Right lobe of liver (tissue), 6 donors: Measurements from ENCODE around the gene STON2. TPM values are rescaled to one million over a fixed set of nuclear protein-coding genes. Genes with fewer than 3 reads are reported as not detected.

ENCODE experiments used
- ATAC-seq, 4 donors: fragments of 200-7000 bp; cut with Tn5 transposase; one replicate each; pipeline ENCODE4 v1.9.1; 2020; ENCODE audit warnings: mild to moderate bottlenecking in 4 of 4, moderate library complexity in 4 of 4
- DNase-seq, 3 donors: peaks; one replicate each; pipeline ENCODE4 v3.0.0-alpha.2; 2020
- H3K27ac ChIP-seq, 3 donors: fragments of 200-600 bp; one replicate each; pipeline ENCODE4 v1.8.0; 2022
- H3K27me3 ChIP-seq, 2 donors: fragments of 200-600 bp; one replicate each; pipeline ENCODE4 v1.8.0; 2022
- H3K36me3 ChIP-seq, 4 donors: fragments of 200-600 bp; sonication (generic) in 1 of 4; one replicate each; pipeline versions ENCODE4 v1.5.1 to v1.8.0; 2017 to 2022; ENCODE audit warnings: control low read depth in 1 of 4
- H3K4me1 ChIP-seq, 4 donors: fragments of 200-600 bp; sonication (generic) in 1 of 4; one replicate each; pipeline versions ENCODE4 v1.5.1 to v1.8.0; 2017 to 2022; ENCODE audit warnings: control low read depth in 1 of 4
- H3K4me3 ChIP-seq, 3 donors: fragments of 200-600 bp; one replicate each; pipeline ENCODE4 v1.8.0; 2022
- H3K9me3 ChIP-seq, 4 donors: fragments of 200-600 bp; sonication (generic) in 1 of 4; one replicate each; pipeline versions ENCODE4 v1.5.1 to v1.8.0; 2017 to 2022; ENCODE audit warnings: control low read depth in 1 of 4
- CTCF ChIP-seq, 4 donors: fragments of 200-600 bp in 3 of 4; fragments of 450-650 bp in 1 of 4; IDR thresholded peaks; one replicate each; pipeline versions ENCODE4 v1.5.1 to v1.8.0; 2016 to 2022; ENCODE audit warnings: antibody characterized with exemption in 4 of 4, mild to moderate bottlenecking in 2 of 4
- POLR2A ChIP-seq: fragments of 450-650 bp; IDR thresholded peaks from one replicate; pipeline ENCODE4 v1.6.1; 2017; ENCODE audit warnings: antibody characterized with exemption, mild to moderate bottlenecking
- WGBS: methylation state at CpG from one replicate; pipeline ENCODE4 v1.1.6; 2018; ENCODE audit warnings: low coverage, low lambda C conversion rate; ENCODE audit not compliant: insufficient coverage; ENCODE audit errors: missing lambda C conversion rate; 5-methylcytosine and 5-hydroxymethylcytosine counted together
- intact Hi-C, 2 donors: fragments of 100-400 bp; cut with DNase I; formaldehyde crosslinking; loops; one replicate each; pipeline versions ENCODE4 v1.11.2 to v1.14.1; 2022
- total RNA-seq, 6 experiments: library from RNA; depleted of rRNA in 2 of 6; stranded (reverse); fragments of >200 nt in 2 of 6; fragmentation: NEBNext Ultra II Directional in 3 of 6; extraction: Animal tissue kit (Norgen Biotek cat#: 25700) in 3 of 6; gene quantifications; one replicate each; pipeline versions ENCODE4 v1.1.0 to v1.2.4, GENCODE V29; 2016 to 2023
- donor health status: DM: no; HTN: yes; CAD: no.
- donor health status: DM: no; HTN: no; CAD: no.
- donor health status: DM: no; HTN: no; CAD: no.
- donor health status: DM: no; HTN: yes; CAD: no.
- donor health status: DM: no; HTN: yes; CAD: no.

The STON2 gene
- total RNA-seq, 6 experiments from 2014 or later = 4.9 to 23.7 (median 10.7) TPM

DNA sequence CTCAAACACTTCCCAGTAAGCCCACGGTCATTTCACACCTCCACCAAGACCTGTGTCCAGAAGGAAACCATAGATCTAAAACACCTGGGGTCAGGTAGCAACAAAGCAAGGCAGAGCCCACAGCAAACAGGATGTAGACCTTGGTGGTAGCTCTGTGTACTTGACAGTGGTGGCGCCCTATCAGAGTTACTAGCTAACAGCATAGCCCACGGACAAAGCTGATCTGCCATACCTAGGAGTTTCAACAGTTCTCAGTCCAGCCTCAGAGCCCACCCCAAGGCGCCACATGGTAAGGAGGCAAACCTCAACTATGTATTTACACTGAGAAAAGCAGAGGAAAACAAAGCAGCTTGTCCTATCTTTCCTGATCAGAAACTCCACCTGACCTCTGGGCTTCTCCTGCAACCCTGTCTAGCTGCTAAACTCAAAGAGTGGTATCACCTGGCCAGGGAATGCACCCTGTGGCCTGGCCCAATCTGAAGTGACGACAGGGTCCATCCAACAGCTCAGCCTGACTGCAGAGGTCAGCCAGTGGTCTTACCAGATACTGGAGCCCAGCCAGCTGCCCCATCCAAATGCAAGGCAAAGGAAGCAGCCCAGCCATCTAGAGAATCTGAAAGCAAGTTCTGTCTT is 46.3 kb downstream of the STON2 start:
- Histone ChIP-seq H3K4me3 (no peak overlapping the region), H3K9me3 (no peaks in the 10 kb centered on the region), H3K27ac (no peak overlapping the region), H3K36me3 (no peaks in the 10 kb centered on the region), H3K27me3 (no peaks in the 10 kb centered on the region), H3K4me1 (no peaks in the 10 kb centered on the region)
- DNase-seq (no peak), ATAC-seq (no peak)
- intact Hi-C loops = no loop called here
- no peak for TF ChIP-seq CTCF (IDR thresholded peaks at IDR 0.05)
- no peak for TF ChIP-seq POLR2A
- WGBS = 71% methylated on average over 2 of the region's 5 CpGs

GRCh38 chr14:81352413-81352812 is 47.7 kb downstream of the STON2 start:
- Histone ChIP-seq H3K27me3 (no peaks in the 10 kb centered on the region), H3K9me3 (no peaks in the 10 kb centered on the region), H3K4me3 (no peak overlapping the region), H3K4me1 (no peaks in the 10 kb centered on the region), H3K27ac (no peak overlapping the region), H3K36me3 (no peaks in the 10 kb centered on the region)
- WGBS = 83% methylated on average over 2 of the region's 2 CpGs
- DNase-seq (no peak), ATAC-seq (no peak)
- TF ChIP-seq CTCF (IDR thresholded peaks at IDR 0.05) = no peak
- no peak for TF ChIP-seq POLR2A
- intact Hi-C loops = no loop called here

GRCh38 chr14:81351205-81351604 is 48.9 kb downstream of the STON2 start:
- intact Hi-C loops = no loop called here
- Histone ChIP-seq H3K4me3 (no peak overlapping the region), H3K4me1 (no peaks in the 10 kb centered on the region), H3K27me3 (no peaks in the 10 kb centered on the region), H3K36me3 (no peaks in the 10 kb centered on the region), H3K9me3 (no peaks in the 10 kb centered on the region), H3K27ac (no peak overlapping the region)
- ATAC-seq = no peak
- DNase-seq = no peak
- TF ChIP-seq POLR2A = no peak
- no peak for TF ChIP-seq CTCF (IDR thresholded peaks at IDR 0.05)

DNA sequence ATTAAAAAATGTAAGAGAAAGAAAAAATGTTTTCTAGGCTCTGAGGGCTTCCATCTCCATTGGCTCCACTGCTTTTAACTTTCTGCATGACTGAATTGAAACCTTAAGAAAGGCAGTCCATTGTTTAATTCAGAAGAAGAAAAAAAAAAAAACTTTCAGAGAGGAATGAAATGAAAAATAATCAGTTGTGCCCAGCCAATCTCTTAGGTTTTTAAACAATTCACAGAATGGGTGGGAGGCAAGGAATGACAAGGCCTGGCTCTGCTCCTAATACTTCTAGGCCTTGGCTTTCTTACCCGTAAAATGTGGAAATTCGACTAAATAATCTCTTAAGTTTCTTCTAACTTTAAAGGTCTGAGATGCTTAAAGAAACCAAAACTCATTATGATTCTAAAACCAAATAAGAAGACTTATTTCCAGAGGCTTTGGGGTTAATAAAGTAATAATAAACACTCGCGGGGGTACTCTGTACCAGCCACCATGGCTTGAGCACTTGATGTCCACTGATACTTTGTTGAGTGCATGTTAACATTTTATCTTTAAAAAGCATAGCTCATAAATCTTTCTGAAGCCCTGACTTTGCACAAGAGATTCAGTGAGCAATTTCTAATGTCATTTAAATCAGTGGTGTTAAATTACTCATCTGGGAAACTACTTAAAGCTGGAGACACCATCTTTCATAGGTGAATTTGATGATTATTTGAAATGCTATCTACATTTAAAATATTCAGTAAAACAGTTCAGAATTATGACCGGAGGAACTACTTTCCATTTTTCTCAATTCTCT is 49.6 kb downstream of the STON2 start:
- Histone ChIP-seq H3K36me3 (no peaks in the 10 kb centered on the region), H3K4me1 (no peaks in the 10 kb centered on the region), H3K27me3 (no peaks in the 10 kb centered on the region), H3K9me3 (no peaks in the 10 kb centered on the region), H3K27ac (no peak overlapping the region), H3K4me3 (no peak overlapping the region)
- intact Hi-C loops = no loop called here
- TF ChIP-seq CTCF (IDR thresholded peaks at IDR 0.05) (no peak), POLR2A (no peak)
- ATAC-seq (no peak), DNase-seq (no peak)
- WGBS = 74% methylated on average over 5 of the region's 5 CpGs
